CD14-positive monocyte (primary cell): ENCODE data around the gene SPSB1. TPM values are rescaled to one million over a fixed set of nuclear protein-coding genes. Genes with fewer than 3 reads are reported as not detected.

ENCODE experiments used
- DNase-seq, 3 donors: peaks; one replicate each; pipeline ENCODE4 v3.0.0-alpha.2; 2011 to 2022
- H2AFZ ChIP-seq: 2 replicates; pipeline ENCODE4 v1.6.0; 2012; ENCODE audit warnings: mild to moderate bottlenecking, low read depth, low read length, inconsistent platforms; ENCODE audit not compliant: insufficient read depth, poor library complexity, severe bottlenecking
- H3K27ac ChIP-seq, 2 donors: 1 replicate in 1 of 2; 2 replicates in 1 of 2; pipeline ENCODE4 v1.5.1; 2012 to 2013; ENCODE audit warnings: low read length in 2 of 2, control low read depth in 1 of 2, inconsistent platforms in 1 of 2, low read depth in 1 of 2, mild to moderate bottlenecking in 1 of 2
- H3K27me3 ChIP-seq, 2 donors: one replicate each; pipeline versions ENCODE4 v1.6.0 to v1.6.1; 2011 to 2013; ENCODE audit warnings: low read length in 2 of 2; ENCODE audit not compliant: control insufficient read depth in 2 of 2, insufficient read depth in 2 of 2
- H3K36me3 ChIP-seq, 2 donors: replicated peaks in 1 of 2; 1 replicate in 1 of 2; 2 replicates in 1 of 2; pipeline versions ENCODE4 v1.5.1 to v1.6.1; 2012 to 2013; ENCODE audit warnings: low read length in 2 of 2, control low read depth in 1 of 2, inconsistent platforms in 1 of 2, mild to moderate bottlenecking in 1 of 2; ENCODE audit not compliant: insufficient read depth in 2 of 2, control insufficient read depth in 1 of 2
- H3K4me1 ChIP-seq, 2 donors: 1 replicate in 1 of 2; 2 replicates in 1 of 2; pipeline versions ENCODE4 v1.5.1 to v1.6.1; 2012 to 2013; ENCODE audit warnings: low read length in 2 of 2, control low read depth in 1 of 2, inconsistent platforms in 1 of 2, mild to moderate bottlenecking in 1 of 2, moderate library complexity in 1 of 2; ENCODE audit not compliant: insufficient read depth in 2 of 2, control insufficient read depth in 1 of 2
- H3K4me2 ChIP-seq: replicated peaks from 2 replicates; pipeline ENCODE3; 2012; ENCODE audit warnings: low read length, moderate library complexity, mild to moderate bottlenecking; ENCODE audit not compliant: poor library complexity, severe bottlenecking; ENCODE audit errors: extremely low read depth
- H3K4me3 ChIP-seq, 3 experiments: fragments of 200-600 bp in 1 of 3; sonication (generic) in 1 of 3; replicated peaks in 1 of 3; 1 replicate in 2 of 3; 2 replicates in 1 of 3; pipeline ENCODE4 v1.5.1; 2011 to 2013; ENCODE audit warnings: low read length in 3 of 3, mild to moderate bottlenecking in 3 of 3, control low read depth in 2 of 3, low read depth in 2 of 3, inconsistent platforms in 1 of 3, moderate library complexity in 1 of 3
- H3K79me2 ChIP-seq: 2 replicates; pipeline ENCODE4 v1.6.0; 2012; ENCODE audit warnings: mild to moderate bottlenecking, control low read depth, inconsistent platforms, low read length, moderate library complexity; ENCODE audit not compliant: insufficient read depth
- H3K9ac ChIP-seq: 2 replicates; pipeline ENCODE4 v1.6.0; 2017; ENCODE audit warnings: low read length, mild to moderate bottlenecking; ENCODE audit not compliant: insufficient read depth, poor library complexity, severe bottlenecking
- H3K9me3 ChIP-seq, 2 donors: replicated peaks in 1 of 2; 1 replicate in 1 of 2; 2 replicates in 1 of 2; pipeline versions ENCODE4 v1.5.1 to v1.6.1; 2012 to 2013; ENCODE audit warnings: low read length in 2 of 2, control low read depth in 1 of 2; ENCODE audit not compliant: control insufficient read depth in 1 of 2, insufficient read depth in 1 of 2
- H4K20me1 ChIP-seq: 2 replicates; pipeline ENCODE4 v1.6.0; 2012; ENCODE audit warnings: mild to moderate bottlenecking, low read length, control low read depth, moderate library complexity; ENCODE audit not compliant: insufficient read depth
- H3K27ac Mint-ChIP-seq, 7 donors: one replicate each; pipeline ENCODE4 v1.8.0; 2020; ENCODE audit warnings: mild to moderate bottlenecking in 7 of 7, mixed read lengths in 7 of 7, moderate library complexity in 6 of 7, inconsistent platforms in 2 of 7
- H3K27me3 Mint-ChIP-seq, 3 donors: one replicate each; pipeline ENCODE4 v1.8.0; 2021 to 2022; ENCODE audit warnings: low read depth in 3 of 3, mild to moderate bottlenecking in 3 of 3, mixed read lengths in 3 of 3, moderate library complexity in 3 of 3, inconsistent platforms in 1 of 3
- H3K36me3 Mint-ChIP-seq, 2 donors: one replicate each; pipeline ENCODE4 v1.8.0; 2020; ENCODE audit warnings: mixed read lengths in 2 of 2, inconsistent platforms in 1 of 2, mild to moderate bottlenecking in 1 of 2
- H3K4me1 Mint-ChIP-seq: one replicate; pipeline ENCODE4 v1.8.0; 2020; ENCODE audit warnings: mild to moderate bottlenecking, mixed read lengths
- H3K4me3 Mint-ChIP-seq, 2 donors: one replicate each; pipeline ENCODE4 v1.8.0; 2020; ENCODE audit warnings: mild to moderate bottlenecking in 2 of 2, mixed read lengths in 2 of 2, moderate library complexity in 1 of 2
- H3K9me3 Mint-ChIP-seq, 7 donors: one replicate each; pipeline ENCODE4 v1.8.0; 2020 to 2022; ENCODE audit warnings: mixed read lengths in 7 of 7, mild to moderate bottlenecking in 6 of 7, moderate library complexity in 6 of 7, inconsistent platforms in 2 of 7
- CTCF ChIP-seq: fragments of 200-600 bp; IDR thresholded peaks from one replicate; pipeline ENCODE4 v1.8.0; 2022; ENCODE audit warnings: antibody characterized with exemption, mild to moderate bottlenecking
- WGBS: methylation state at CpG from one replicate; pipeline ENCODE4 v1.1.5; 2013; ENCODE audit warnings: missing lambda C conversion rate; ENCODE audit not compliant: insufficient coverage; 5-methylcytosine and 5-hydroxymethylcytosine counted together
- intact Hi-C, 2 donors: fragments of 100-400 bp; cut with micrococcal nuclease; formaldehyde crosslinking; loops; one replicate each; pipeline versions ENCODE4 v1.15.0 to v1.15.1; 2023
- polyA plus RNA-seq, 3 donors: library from polyadenylated mRNA; depleted of rRNA in 1 of 3; unstranded in 2 of 3; stranded (reverse) in 1 of 3; fragments of 300-500 nt in 2 of 3; fragments of >200 nt in 1 of 3; fragmentation: Illumina TruSeq in 2 of 3; gene quantifications; 1 replicate in 2 of 3; 2 replicates in 1 of 3; pipeline ENCODE4 v1.2.3, GENCODE V29; 2012 to 2021

Gene SPSB1
- polyA plus RNA-seq, 3 donors: 0.15 to 1.2 (median 0.29) TPM

DNA sequence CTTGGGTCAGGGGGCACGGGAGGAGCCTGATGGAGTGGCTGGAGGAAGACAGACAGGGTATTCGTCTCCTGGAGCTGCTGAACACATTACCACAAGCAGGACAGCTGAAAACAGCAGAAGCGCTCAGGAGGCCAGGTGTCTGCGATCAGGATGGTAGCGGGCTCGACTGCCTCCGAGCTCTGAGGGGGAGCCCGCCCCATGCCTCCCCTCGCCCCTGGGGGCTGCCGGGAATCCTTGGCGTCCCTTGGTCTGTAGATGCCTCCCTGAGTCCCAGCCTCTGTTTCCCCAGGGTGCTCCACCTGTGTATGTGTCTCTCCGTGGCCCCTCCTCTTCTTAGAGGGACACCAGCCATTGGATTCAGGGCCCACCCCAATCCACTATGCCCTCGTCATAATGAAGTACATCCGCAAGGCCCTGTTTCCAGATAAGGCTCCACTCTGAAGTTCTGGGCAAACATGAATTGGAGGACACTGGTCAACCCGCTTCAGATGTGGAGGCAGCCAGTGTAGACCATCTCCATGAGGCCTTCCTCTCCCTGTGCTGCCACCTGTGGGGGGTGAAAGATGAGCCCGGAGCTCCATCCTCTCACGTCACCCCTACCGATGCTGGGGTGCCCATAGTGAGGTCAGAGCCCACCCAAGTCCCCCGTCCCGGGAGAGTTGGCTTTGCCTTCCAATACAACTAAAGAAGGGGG, 67.8 kb downstream of the SPSB1 start:
- WGBS: 87% methylated on average over 15 of the region's 20 CpGs
- Histone ChIP-seq H3K4me2 (no peak overlapping the region), H2AFZ (no peak overlapping the region), H3K4me1 (peaks cover 12 to 16% of the 10 kb centered on the region in 2 donors), H3K36me3 (no peaks in the 10 kb centered on the region), H3K9ac (no peak overlapping the region), H4K20me1 (no peaks in the 10 kb centered on the region), H3K9me3 (no peaks in the 10 kb centered on the region), H3K27me3 (no peaks in the 10 kb centered on the region), H3K27ac (no peak overlapping the region), H3K4me3 (no peak overlapping the region), H3K79me2 (no peaks in the 10 kb centered on the region)
- no peak for TF ChIP-seq CTCF
- H3K4me3 Mint-ChIP-seq: no peak overlapping the region
- intact Hi-C loops: no loop called here
- peaks cover 13% of the 10 kb centered on the region for H3K4me1 Mint-ChIP-seq
- H3K9me3 Mint-ChIP-seq: no peaks in the 10 kb centered on the region
- H3K27ac Mint-ChIP-seq: peak overlapping the region in 1 of 7 donors; percentile 64
- no peak for DNase-seq
- H3K27me3 Mint-ChIP-seq: peaks cover 10 to 23% (median 11%) of the 10 kb centered on the region in 3 donors
- H3K36me3 Mint-ChIP-seq: no peaks in the 10 kb centered on the region

DNA sequence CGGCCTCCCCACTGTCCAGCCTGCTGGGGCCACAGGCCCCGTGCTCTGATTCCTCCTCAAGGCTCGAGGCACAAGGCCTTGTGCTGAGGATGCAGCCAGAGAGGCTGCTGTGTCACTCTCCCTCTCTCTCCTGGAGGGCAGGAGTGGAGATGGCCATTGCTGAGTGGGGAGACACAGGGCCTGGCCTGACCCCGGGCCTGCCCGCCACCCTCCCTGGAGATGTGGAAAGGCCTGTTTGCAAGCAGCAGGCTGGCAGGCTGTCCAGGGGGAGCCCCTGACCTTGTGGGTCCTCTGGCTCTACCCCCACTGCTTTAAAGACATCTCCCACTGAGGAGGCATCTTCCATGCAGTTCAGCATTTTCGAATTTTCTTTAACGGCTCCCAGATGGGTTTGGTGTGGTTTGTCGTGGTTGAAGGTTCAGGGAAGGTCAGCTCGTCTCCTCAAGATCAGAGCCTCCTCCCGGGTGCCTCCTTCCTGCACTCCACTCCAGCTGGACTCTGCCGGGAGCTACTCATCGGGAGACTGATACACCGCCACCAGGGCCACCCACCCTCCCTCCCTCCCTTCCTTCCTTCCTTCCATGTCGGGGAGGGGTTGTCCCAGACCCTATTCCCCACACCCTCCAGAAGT, 69.1 kb downstream of the SPSB1 start:
- Histone ChIP-seq H3K9ac (no peak overlapping the region), H3K27me3 (no peaks in the 10 kb centered on the region), H3K4me3 (no peak overlapping the region), H3K27ac (no peak overlapping the region), H3K4me1 (peaks cover 12 to 16% of the 10 kb centered on the region in 2 donors), H3K79me2 (no peaks in the 10 kb centered on the region), H4K20me1 (no peaks in the 10 kb centered on the region), H2AFZ (no peak overlapping the region), H3K4me2 (peak overlapping the region; percentile 60), H3K9me3 (no peaks in the 10 kb centered on the region), H3K36me3 (no peaks in the 10 kb centered on the region)
- no peak for DNase-seq
- Mint-ChIP-seq H3K4me3 (no peak overlapping the region), H3K4me1 (peaks cover 13% of the 10 kb centered on the region), H3K9me3 (no peaks in the 10 kb centered on the region), H3K36me3 (no peaks in the 10 kb centered on the region), H3K27me3 (peaks cover 10 to 23% (median 11%) of the 10 kb centered on the region in 3 donors), H3K27ac (no peak overlapping the region)
- intact Hi-C loops: no loop called here
- no peak for TF ChIP-seq CTCF
- WGBS: 92% methylated on average over 4 of the region's 14 CpGs
